ENCODE results near the gene R3HDM2.

- TF ChIP-seq EP300 (IDR thresholded peaks at IDR 0.05) (no peak), POLR2AphosphoS5 (IDR thresholded peaks at IDR 0.05) (no peak)
Measured at GRCh38 chr12:57276935-57277563, 153.8 kb downstream of the R3HDM2 start.

Measured in esophagus muscularis mucosa (tissue), 3 donors.